NCI-H526 (cell line): ENCODE data around the gene PTPRR.

Experiments
- DNase-seq, 2 experiments: peaks; one replicate each; lab custom pipeline; 2025; lab: John Stamatoyannopoulos, UW

PTPRR gene

DNA sequence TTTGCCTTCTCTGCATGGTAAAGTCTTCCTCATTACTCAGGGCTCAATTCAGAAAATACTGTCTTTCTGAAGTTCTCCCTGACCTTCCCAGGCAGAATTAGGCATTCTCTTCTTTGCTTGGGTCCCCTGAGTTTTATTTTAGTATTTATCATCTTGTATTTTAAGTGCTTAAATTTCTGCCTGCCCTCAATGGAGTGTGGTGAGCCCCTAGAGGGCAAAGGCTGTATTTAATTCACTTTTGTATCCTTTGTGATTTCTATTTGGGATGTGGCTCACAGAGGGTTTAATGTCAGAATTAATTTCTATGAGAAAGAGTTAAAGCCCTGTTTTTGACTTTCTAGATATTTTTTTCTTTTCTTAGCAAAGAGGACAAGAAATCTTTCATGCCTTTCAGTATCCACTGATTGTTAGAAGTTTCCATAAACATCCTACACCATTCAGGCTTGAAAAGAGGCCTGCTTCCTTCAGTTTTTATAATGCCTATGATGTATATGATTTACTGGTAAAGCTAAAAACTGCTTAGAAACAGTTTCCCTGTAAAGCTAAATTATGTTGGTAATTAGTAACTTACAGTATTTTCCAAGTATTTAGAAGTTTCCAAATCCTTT is 227.8 kb downstream of the PTPRR start:
- peak in 1 of 2 experiments; percentile 7 for DNase-seq

DNA sequence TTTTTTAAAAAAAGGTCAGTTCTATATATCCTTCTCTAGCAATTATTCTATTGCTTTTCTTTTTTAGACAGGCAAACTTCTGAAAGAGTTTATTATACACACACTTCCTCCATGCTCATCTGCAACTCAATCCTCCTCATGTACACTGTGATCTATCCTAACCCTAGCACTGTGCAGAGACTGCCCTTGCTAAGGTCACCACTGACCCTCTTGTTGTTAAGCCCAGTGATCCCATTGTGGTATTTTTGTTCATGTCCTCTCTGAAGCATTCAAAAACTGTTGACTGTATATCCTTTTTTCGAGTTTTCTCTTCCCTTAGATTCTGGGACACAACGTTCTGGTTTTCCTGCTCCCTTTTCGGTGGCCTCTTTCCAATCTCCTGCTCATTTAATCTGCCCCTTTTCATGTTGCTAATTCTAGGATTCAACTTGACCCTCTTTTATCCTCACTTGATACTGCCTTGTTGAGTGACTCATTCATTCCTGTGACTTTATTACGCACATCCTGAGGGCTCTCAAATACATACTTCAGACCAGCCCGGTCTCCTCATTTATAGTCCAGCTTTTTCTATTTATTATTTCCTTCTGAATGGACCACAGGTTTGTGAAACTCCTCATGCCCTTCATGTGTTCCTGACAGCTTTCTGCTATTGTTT is 229.4 kb downstream of the PTPRR start:
- DNase-seq, result no peak

DNA sequence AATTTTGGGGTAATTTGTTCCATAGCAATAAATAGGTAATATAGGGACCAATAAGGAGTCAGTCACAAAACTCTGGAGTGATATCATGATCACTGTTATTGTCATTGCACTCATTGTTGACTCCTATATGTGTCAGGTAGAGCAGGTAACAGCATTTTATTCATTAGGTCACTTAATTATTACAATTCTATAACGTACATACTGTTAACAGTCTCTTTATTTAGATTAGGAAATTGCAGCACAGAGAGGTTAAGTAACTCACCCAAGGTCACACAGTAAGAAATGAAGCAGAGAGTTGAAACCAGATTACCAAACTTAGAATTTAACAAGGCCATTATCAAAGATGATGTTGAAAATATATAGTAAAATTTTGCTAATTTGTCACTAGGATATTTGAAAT is 233.6 kb downstream of the PTPRR start:
- DNase-seq, result no peak

DNA sequence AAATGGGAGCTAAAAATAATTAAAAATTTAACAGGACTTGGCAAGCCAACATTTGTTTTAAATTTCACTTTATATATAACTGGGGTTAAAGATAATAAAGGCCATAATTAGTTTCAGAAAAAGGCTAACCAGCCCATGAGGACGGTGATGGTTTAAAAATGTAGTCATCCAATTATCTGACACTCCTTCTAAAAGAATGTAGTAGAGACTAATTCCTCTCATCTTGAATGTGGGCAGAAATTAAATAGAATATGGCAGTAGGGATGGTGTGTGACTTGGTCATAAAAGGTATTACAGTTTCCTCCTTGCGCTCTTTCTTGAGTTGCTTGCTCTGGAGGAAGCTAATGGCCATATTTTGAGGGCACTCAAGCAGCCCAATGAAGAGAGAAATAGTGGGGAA is 234.2 kb downstream of the PTPRR start:
- DNase-seq, result no peak

DNA sequence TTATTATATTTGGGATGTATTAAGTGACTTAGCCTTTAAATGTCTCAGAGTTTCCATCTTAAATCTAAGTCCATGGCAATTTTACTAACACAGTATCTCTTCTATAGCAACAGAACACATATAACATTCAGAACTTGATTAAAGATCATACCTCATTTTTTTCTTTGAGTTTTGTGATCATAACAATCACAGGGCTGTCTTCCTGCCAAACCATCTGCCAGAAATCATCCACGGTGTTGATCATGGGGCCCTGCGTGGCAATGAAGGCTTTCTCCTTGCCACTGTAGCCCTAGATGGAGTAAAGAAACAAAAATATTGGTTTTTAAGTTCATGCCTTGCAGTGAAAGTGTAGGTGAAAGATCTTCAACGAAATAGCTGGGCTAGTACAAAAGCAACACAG is 236.6 kb downstream of the PTPRR start:
- no peak for DNase-seq

DNA sequence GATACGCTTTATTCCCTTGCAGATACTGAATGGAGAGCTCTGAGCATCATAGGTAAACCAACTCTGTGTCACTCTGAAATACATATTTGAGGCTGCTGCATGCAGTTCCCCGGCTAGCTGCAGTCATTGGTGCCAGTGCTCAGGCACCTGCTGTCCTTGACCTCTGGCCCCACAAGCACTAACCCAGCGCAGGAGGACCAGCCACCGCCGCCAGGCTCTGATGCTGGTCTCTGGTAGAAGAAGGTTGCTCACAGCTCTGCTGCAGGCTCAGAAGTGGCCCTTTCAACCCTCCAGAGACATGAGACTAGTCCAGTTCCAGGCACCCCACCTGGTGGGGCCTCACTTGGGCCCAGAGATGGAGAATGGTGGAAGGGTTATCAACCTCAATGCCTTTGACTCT is 248.8 kb downstream of the PTPRR start:
- DNase-seq, result no peak

DNA sequence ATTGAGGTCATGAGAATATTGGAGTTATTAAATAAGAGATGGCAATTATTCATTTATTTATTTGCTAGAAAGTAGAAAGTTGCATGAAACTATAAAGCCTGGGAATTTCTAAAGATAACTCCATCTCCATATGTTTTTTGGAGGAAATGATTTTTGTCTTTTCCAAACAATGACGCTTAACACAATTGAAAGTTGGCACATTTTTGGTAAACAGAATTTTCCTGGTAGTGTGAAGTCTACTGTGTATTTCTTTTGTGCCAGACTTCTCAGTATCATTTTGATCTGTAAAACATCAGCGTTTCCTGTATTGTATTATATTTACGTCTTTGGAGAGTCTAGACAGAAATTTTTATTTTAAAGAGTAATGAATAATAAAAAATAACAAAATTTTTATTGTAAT is 249.6 kb downstream of the PTPRR start:
- no peak for DNase-seq

DNA sequence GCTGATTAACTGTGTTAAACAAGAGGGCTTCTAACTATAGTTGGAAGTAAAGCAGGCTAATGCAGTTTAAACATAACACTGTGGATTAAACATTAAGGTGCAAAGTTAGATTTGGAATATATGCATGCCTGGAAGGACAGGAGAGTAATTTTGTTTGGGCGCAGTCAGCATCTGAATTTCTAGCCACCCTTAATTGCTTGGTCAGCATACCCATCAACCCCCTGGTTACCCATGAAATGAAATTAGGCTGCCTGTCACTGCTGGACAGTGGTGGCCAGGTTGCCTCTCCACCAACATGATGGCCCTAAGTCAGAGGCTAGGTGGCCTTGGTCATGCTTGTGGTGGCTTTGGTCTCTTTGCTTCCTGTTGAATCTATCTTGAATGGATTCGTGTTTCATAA is 253.3 kb downstream of the PTPRR start:
- no peak for DNase-seq

DNA sequence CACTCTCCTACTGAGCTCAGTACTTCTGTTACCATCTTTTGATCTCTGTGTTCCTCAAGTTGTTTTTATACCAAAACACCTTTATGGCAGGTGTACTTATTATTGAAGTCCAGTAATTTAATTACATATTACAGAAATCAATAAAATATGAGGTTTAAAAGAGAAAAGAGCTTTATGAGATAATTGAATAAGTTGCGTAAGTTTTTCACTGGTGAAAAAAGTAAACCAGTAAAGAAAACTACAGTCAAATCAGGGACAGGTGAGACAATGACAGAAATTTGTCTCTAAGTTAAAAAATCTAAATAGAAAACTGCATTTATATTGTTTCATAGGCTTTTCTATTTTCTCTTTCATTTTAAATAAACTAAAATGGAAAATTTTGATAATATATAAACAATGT is 254.2 kb downstream of the PTPRR start:
- no peak for DNase-seq

DNA sequence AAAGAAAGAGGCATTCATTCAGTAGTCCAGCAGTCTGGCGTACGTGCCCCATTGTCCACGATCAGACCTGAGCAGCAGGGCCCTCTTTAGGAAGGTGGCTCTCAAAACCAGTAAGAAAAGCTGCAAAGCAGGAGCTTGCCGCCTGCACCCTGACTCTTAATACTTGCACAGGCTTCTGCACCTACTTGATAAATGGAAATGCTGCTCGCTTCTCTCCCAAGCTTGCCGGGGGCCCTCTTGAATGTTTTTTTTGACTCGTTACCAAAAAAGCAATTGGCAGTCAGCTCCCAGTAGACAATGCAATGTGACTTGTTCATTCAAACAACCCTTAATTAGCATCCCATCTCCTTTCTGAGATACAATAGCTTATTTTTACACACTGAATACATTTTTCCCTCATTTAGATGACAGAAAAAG is 256.1 kb downstream of the PTPRR start:
- no peak for DNase-seq

DNA sequence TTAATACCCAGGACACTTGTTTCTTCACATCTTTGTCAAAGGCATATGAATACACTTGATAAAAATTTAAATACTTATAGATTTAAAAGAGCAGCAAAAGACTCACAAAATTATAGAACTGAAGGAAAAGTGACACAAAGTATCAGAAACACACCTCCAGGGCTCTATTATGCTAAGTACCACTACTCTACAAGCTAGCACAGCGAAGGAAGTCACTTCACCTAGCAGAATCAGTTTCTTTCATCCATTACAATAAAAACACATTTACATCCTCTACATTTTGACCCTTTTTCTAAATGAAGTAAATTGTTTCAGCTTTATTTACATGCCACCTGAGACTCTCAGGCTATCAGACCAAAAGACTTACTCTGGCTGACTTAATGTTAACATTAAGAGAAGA is 256.7 kb downstream of the PTPRR start:
- no peak for DNase-seq

DNA sequence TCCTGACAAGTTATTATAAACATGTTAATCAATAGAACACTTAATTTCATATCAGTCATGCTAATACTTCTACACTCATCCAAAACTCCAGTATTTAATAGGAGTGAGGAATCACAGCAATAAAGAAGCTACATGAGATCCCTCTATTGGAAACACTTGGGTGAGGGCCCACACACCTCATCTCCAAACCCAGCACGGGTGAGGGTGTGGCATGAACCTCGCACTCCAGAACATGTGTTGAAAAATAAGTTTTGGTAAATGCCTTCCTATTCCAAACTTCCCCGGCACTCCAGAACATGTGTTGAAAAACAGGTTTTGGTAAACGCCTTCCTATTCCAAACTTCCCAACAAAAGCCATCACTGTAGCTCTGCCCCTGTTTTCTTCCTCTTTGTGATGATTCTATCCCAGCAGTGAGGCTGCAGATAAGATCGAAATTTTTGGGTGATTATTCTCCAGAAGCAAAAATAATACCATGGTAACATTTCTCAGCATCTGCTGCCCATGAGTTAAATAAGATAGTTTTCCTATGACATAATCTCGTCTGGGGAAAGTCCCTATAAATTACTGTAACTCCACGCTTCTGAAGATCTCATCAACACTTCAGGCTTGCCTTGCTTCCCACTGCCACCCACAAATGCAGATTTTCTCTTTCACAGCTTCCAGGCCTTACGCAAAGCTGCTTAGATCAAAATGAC is 258.9 kb downstream of the PTPRR start:
- DNase-seq, result no peak

DNA sequence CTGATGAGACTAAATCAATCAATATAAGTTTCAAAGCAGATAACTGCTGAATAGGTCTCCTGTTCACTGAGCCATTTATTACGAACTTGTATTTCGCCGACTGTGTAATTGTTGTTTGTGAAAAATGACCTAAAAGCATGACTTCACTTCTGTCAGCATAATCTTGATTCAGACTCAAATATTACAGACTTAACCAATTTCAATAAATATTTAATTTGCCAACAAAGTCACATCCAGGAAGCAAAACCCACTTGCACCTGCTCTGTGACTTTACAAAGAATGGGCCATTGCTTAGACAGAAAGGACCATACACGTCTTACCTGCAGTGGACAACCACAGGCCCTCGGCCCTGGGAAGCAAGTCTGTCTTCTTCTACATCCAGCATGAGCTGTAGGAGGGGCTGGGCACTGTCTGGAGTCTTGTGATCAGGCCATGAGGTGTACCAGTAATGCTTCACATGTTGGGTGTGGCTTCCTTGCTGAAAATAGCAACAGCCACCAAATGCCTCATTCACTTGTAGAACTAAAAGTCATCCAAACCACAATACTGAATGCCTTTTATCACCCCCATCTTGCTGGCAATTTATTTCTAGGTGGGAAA is 259.8 kb downstream of the PTPRR start:
- DNase-seq, result no peak

DNA sequence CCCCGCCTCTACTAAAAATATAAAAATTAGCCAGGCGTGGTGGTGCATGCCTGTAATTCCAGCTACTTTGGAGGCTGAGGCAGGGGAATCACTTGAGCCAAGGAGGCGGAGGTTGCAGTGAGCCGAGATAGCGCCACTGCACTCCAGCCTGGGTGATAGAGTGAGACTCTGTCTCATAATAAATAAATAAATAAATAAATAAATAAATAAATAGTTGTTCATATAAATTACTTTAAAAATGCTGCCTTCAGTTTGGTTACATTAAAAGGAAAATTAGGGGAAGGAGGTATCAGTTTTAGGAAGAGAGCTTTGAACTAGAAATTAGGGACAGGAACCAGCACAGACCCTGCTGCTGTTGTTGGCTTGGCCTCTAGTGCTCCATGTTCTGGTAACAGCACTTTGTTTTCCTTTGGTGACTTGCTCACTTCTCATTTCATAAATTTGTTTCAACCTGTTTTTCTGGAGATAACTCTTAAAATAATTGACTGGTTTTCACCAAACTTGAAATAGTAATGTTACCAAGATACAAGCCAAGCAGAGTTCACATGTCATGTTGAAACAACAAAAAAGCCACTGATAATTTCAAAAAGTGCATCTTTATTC is 260.4 kb downstream of the PTPRR start:
- no peak for DNase-seq

DNA sequence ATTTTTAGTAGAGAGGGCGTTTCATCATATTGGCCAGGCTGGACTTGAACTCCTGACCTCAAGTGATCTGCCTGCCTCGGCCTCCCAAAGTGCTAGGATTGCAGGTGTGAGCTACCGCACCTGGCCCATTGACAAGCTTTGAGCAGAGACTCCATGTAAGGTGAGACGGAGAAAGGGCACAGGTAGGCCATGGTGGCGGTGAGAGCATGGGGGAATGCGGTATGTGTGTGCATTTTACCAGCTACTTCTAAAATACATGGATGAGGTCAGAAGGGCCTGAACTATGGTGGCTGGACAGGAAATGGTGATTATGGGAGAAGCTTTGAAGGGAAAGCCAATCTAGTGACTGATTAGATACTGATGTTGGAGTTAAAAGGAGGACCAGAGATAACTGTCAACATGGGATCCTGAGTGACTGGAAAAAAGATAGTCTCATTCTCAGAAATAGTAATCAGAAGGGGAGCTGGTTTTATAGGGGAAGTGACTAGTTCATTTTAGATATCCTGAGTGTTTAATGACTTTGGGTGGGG is 261.4 kb downstream of the PTPRR start:
- no peak for DNase-seq

DNA sequence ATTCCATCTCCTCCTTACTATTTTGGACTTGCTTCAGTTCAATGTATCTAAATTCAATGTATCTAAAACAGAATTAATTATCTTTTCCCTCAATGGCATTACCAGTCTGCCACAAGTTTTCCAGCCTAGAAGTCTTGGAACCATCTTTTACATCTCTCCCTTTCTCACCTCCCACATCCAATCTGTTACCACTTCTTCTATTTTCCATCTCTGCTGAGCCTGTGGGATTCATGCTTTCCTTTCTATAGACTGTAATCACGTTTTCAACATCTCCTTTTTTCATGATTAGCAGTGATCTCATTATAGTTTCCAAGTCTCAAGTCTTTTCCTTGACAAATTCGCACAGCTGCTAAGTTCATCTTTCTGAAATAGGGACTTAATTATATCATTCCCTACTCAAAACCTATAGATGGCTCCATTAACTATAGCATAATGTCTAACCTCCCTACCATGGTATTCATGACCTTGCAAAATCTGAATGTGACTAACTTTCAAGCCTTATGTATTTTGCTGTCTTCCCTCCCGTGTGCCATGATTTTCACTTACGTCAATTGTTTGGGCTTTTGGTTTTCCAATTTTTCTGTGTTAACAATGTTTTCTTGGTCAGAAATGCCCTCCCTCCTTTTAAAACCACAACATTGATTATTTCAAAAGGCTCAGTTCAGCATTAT is 262.8 kb downstream of the PTPRR start:
- no peak for DNase-seq

DNA sequence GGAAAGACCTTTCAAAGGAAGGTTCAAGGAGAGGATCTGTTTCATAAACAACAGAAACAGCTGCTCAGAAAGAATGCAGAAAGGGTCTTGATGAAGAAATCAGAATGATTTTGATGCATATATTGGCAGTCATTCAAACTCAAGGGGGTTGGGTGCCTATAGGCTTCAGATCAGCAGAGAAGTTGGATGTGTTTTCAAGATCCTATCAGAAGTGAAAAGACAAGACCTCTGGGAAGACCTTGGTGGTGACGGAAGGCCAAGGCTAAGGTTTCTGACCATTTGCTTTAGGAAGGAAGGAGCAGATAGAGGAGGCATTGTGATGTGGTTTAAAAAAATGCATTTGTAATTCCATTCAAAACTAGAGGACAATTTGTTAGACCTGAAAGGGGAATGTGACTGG is 268.1 kb downstream of the PTPRR start:
- no peak for DNase-seq

DNA sequence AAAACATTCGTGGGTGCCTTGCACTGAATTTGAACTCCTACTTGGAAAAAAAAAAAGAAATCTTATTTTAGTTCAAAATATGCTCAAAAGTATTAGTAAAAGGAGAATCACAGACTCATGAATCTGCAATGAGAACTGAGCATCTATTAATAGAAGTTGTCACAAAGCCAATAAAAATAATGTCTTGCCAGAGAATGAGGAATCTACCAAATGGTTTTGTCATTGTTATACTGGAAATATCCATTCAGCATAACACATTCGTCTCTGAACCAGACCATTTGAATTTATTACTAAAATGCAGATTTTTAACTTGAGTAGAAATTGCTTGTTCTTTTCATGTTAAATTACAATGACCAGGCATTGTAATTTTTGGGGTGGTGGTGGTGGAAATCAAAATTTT is 271.7 kb downstream of the PTPRR start:
- no peak for DNase-seq

DNA sequence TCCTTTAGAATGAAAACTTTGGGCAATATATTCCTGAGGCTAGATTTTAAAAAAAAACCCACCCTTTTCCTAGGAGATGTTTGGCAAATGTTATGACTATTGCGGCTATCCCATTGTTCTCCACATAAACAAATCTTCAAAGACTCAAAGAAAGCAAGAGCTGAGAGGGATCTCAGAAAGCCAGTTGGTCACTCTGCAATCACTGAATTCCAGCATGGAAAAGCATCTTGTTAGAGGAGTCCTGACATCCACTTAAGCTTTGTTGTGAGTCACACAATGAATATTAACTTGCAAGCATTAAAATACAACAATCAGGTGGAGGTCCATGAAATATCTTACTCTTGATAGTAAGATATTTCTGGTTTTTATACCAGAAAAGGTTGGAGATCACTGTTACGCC is 272.3 kb downstream of the PTPRR start:
- no peak for DNase-seq

DNA sequence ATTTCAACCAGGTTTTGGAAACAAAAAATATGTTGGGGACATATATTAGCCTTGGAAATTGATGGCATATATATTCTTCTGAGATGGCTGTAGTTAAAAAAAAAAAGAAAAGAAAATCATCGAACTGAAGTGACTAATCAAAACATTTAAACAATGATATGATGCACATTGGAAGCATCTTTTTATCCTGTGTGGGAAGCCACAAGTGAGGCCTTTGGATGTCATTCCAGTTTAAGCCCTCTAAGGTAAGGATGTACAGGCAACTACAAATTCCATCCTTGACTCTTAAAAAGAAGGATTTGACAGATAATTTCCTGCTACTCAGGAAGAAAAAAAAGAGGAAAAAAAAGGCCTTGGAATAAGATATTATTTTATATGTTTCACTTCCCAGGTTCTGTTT is 273.7 kb downstream of the PTPRR start:
- no peak for DNase-seq

DNA sequence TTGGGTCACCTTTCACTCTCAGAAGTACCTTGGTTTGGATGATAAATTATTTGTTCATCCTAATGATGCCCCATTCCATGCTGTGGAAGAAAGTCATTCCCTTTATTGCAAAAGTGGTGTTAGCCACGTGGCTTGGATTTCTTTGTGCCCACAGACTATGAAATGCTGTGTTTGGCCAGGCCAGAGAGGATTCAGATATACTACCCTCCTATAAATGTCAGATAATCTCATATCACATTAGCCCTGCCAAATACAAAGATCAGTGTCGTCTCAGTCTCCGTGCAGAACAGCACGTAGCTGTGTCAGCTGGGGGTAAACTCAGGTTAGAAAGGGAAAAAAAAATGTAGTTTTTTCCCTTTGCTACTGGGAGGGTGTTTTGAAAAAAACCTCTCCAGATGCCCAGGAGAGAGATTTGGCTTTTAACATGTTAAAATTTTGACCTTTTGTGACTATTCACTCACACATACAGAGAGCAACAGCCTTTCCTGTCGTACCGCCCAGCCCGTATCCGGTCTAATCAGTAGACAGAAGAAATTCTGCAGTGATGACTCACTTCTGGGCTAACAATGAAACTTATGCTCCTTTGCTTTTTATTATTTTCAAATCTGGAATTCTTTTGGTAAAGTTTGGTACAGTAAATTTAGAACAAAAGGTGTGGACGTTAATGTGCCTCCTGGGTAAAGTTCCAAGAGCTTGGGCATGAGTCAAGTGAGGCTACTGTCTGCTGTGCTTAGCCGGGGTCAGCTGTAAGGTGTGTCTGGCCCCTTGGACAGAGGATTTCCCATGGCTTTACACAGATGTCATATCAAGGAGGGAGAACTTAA is 274.8 kb downstream of the PTPRR start:
- no peak for DNase-seq
